DND-41 (cell line): Measurements from ENCODE around the gene GUCD1.

ENCODE experiments used
- ATAC-seq: fragments of 200-7000 bp; cut with Tn5 transposase; 3 replicates; pipeline ENCODE4 v1.9.1; 2021; ENCODE audit warnings: low read depth; ENCODE audit not compliant: insufficient read depth
- DNase-seq: peaks from one replicate; pipeline ENCODE4 v3.0.0-alpha.2; 2020
- H2AFZ ChIP-seq: 2 replicates; pipeline ENCODE4 v1.6.0; 2012; ENCODE audit warnings: low read depth, low read length
- H3K27ac ChIP-seq: 2 replicates; pipeline ENCODE4 v1.5.1; 2012; ENCODE audit warnings: low read length, inconsistent platforms
- H3K27me3 ChIP-seq: fragments of 200-600 bp; sonication (generic); 2 replicates; pipeline ENCODE4 v1.6.0; 2012; ENCODE audit warnings: low read length, mild to moderate bottlenecking, inconsistent platforms; ENCODE audit not compliant: insufficient read depth, poor library complexity
- H3K36me3 ChIP-seq: 2 replicates; pipeline ENCODE4 v1.5.1; 2012; ENCODE audit warnings: low read length, inconsistent platforms; ENCODE audit not compliant: insufficient read depth
- H3K4me1 ChIP-seq: 2 replicates; pipeline ENCODE4 v1.5.1; 2012; ENCODE audit warnings: mild to moderate bottlenecking, low read length; ENCODE audit not compliant: insufficient read depth
- H3K4me2 ChIP-seq: 2 replicates; pipeline ENCODE4 v1.6.0; 2012; ENCODE audit warnings: mild to moderate bottlenecking, moderate library complexity, low read length, inconsistent platforms; ENCODE audit not compliant: insufficient read depth
- H3K4me3 ChIP-seq, 2 experiments: fragments of 200-600 bp in 1 of 2; shearing (Covaris generic) in 1 of 2; 2 replicates each; pipeline ENCODE4 v1.5.1; 2012 to 2016; ENCODE audit warnings: inconsistent platforms in 2 of 2, low read length in 2 of 2, mild to moderate bottlenecking in 2 of 2, low read depth in 1 of 2, moderate library complexity in 1 of 2
- H3K79me2 ChIP-seq: 2 replicates; pipeline ENCODE4 v1.6.0; 2012; ENCODE audit warnings: low read length, inconsistent platforms; ENCODE audit not compliant: insufficient read depth
- H3K9ac ChIP-seq: 2 replicates; pipeline ENCODE4 v1.6.0; 2012; ENCODE audit warnings: low read depth, mild to moderate bottlenecking, inconsistent platforms, low read length, moderate library complexity
- H3K9me3 ChIP-seq: 2 replicates; pipeline ENCODE4 v1.5.1; 2012; ENCODE audit warnings: low read length, moderate library complexity, mild to moderate bottlenecking, inconsistent platforms; ENCODE audit not compliant: insufficient read depth, severe bottlenecking
- H4K20me1 ChIP-seq: 2 replicates; pipeline ENCODE4 v1.6.0; 2012; ENCODE audit warnings: low read length; ENCODE audit not compliant: insufficient read depth
- EZH2 ChIP-seq: IDR thresholded peaks from 3 replicates; pipeline ENCODE4 v1.6.1; 2012; ENCODE audit warnings: borderline replicate concordance, low read depth, mild to moderate bottlenecking, moderate library complexity, low read length, inconsistent platforms; ENCODE audit not compliant: severe bottlenecking
- TF ChIP-seq, protein P1 (sequence below): IDR thresholded peaks from 2 replicates; pipeline ENCODE4 v1.5.1; 2012; ENCODE audit warnings: borderline replicate concordance, low read length, moderate library complexity, mild to moderate bottlenecking; ENCODE audit not compliant: poor library complexity, severe bottlenecking; ENCODE audit errors: extremely low read depth

The GUCD1 gene

DNA sequence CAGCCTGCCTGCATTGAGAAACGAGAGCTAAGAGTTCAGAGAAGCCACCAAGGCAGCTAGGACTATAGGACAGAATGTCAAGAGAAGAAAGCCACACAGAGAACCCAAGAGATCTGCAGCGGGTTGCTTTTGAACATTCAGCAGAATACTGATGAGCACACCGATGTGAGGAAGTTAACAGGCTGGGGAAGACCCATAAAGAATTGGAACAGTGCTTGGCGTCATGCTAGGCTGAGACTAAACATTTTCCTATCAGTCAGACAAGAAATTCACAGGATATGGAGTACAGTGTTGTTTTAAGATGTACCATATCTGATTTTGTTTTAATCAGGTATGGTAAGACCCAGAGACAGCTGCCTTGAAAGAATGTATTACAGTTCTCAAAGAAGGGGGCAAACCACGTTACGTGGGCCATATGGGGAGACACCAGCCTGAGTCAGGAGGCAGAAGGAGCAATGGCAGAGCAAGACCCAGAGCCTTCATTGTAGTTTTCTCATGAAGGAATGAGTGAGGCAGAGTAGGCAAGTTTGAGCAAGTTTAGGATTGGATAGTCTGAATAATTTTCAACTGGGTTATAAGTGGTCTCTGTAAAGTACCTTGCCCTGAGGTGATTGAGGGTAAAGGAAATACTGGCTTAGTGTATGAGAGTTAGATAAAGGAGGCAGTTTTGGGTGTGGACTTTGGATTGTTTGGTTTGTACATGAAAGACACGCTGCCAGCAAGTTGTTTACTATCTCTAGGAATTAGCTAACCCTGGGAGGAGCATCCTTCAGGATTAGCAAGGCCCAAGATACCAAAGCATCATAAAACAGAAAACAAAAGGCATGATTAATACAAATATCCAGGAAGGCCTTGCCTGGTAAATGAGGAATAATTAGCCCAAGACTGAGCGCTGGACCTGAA lies 23.7 kb upstream of the GUCD1 start:
- no peak overlapping the region for H3K27ac ChIP-seq
- H3K9ac ChIP-seq, result no peak overlapping the region
- no peaks in the 10 kb centered on the region for H4K20me1 ChIP-seq
- ATAC-seq, result no peak
- H2AFZ ChIP-seq, result no peak overlapping the region
- no peaks in the 10 kb centered on the region for H3K27me3 ChIP-seq
- DNase-seq, result no peak
- H3K4me2 ChIP-seq, result no peak overlapping the region
- no peaks in the 10 kb centered on the region for H3K79me2 ChIP-seq
- TF ChIP-seq, protein P1, sequence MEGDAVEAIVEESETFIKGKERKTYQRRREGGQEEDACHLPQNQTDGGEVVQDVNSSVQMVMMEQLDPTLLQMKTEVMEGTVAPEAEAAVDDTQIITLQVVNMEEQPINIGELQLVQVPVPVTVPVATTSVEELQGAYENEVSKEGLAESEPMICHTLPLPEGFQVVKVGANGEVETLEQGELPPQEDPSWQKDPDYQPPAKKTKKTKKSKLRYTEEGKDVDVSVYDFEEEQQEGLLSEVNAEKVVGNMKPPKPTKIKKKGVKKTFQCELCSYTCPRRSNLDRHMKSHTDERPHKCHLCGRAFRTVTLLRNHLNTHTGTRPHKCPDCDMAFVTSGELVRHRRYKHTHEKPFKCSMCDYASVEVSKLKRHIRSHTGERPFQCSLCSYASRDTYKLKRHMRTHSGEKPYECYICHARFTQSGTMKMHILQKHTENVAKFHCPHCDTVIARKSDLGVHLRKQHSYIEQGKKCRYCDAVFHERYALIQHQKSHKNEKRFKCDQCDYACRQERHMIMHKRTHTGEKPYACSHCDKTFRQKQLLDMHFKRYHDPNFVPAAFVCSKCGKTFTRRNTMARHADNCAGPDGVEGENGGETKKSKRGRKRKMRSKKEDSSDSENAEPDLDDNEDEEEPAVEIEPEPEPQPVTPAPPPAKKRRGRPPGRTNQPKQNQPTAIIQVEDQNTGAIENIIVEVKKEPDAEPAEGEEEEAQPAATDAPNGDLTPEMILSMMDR, result no peak
- TF ChIP-seq EZH2, result no peak
- no peaks in the 10 kb centered on the region for H3K4me1 ChIP-seq
- H3K36me3 ChIP-seq, result peaks cover 25% of the 10 kb centered on the region
- H3K9me3 ChIP-seq, result no peaks in the 10 kb centered on the region
- H3K4me3 ChIP-seq, result no peak overlapping the region

- no peak overlapping the region for H3K27ac ChIP-seq
- no peak for ATAC-seq
- H3K4me1 ChIP-seq, result no peaks in the 10 kb centered on the region
Observed at GRCh38 chr22:24576778-24577177, 21.8 kb upstream of the GUCD1 start.

DNA sequence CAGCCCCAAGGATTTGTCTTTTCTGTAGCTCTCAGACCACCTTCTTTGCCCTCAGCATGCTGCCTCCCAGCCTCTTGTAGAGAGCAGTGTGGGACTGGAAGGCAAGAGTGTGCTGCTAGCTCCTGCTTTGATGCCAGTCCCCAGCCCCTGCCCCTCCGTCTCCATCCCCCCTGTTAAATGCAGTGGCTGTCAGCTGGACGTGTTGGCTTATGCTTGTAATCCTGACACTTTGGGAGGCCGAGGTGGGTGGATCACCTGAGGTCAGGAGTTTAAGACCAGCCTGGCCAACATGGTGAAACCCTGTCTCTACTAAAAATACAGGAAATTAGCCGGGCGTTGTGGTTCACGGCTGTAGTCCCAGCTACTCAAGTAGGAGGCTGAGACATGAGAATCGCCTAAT lies 16.3 kb upstream of the GUCD1 start:
- Histone ChIP-seq H3K9ac (no peak overlapping the region), H3K9me3 (no peaks in the 10 kb centered on the region), H3K4me2 (no peak overlapping the region), H3K27me3 (no peaks in the 10 kb centered on the region), H3K79me2 (peaks cover 34% of the 10 kb centered on the region), H3K4me1 (no peaks in the 10 kb centered on the region), H3K4me3 (no peak overlapping the region), H3K27ac (no peak overlapping the region), H3K36me3 (peaks cover 84% of the 10 kb centered on the region), H2AFZ (no peak overlapping the region), H4K20me1 (peaks cover 36% of the 10 kb centered on the region)
- no peak for ATAC-seq
- TF ChIP-seq, protein P1, result no peak
- no peak for TF ChIP-seq EZH2
- no peak for DNase-seq

More at GRCh38 chr22:24576778-24577177, 21.8 kb upstream of the GUCD1 start:
- H4K20me1 ChIP-seq, result no peaks in the 10 kb centered on the region; the same call in 1 of the 2 replicates
- DNase-seq, result no peak
- no peak overlapping the region for H2AFZ ChIP-seq
- H3K36me3 ChIP-seq, result peaks cover 43% of the 10 kb centered on the region
- H3K79me2 ChIP-seq, result no peaks in the 10 kb centered on the region
- H3K4me3 ChIP-seq, result no peak overlapping the region
- TF ChIP-seq, protein P1, result no peak
- no peak for TF ChIP-seq EZH2
- no peaks in the 10 kb centered on the region for H3K27me3 ChIP-seq
- H3K9ac ChIP-seq, result no peak overlapping the region
- H3K4me2 ChIP-seq, result no peak overlapping the region
- H3K9me3 ChIP-seq, result no peaks in the 10 kb centered on the region
